GM21786 (cell line): ENCODE data around the gene ADGRB3.

Experiments used
- ATAC-seq: cut with Tn5 transposase; IDR thresholded peaks from one replicate; pipeline ENCODE4 v1.9.1; 2021; ENCODE audit not compliant: unreplicated experiment

Gene ADGRB3

GRCh38 chr6:68697394-68697793, 62.3 kb downstream of the ADGRB3 start:
- no peak for ATAC-seq

- no peak for ATAC-seq
Measured at GRCh38 chr6:68701159-68701558, 66.1 kb downstream of the ADGRB3 start.

- no peak for ATAC-seq
Measured at GRCh38 chr6:68704485-68704884, 69.4 kb downstream of the ADGRB3 start.

GRCh38 chr6:68709091-68709490, 74.0 kb downstream of the ADGRB3 start:
- no peak for ATAC-seq

GRCh38 chr6:68709882-68710281, 74.8 kb downstream of the ADGRB3 start:
- ATAC-seq, result no peak

- no peak for ATAC-seq
Measured at GRCh38 chr6:68710496-68710895, 75.4 kb downstream of the ADGRB3 start.

GRCh38 chr6:68710916-68711315, 75.8 kb downstream of the ADGRB3 start:
- no peak for ATAC-seq

GRCh38 chr6:68711386-68712000, 76.4 kb downstream of the ADGRB3 start:
- ATAC-seq, result no peak

GRCh38 chr6:68716620-68717019, 81.5 kb downstream of the ADGRB3 start:
- no peak for ATAC-seq

- ATAC-seq, result no peak
Measured at GRCh38 chr6:68718385-68719073, 83.4 kb downstream of the ADGRB3 start.

GRCh38 chr6:68719761-68720160, 84.7 kb downstream of the ADGRB3 start:
- ATAC-seq, result no peak

- ATAC-seq, result no peak
Measured at GRCh38 chr6:68722891-68723527, 87.9 kb downstream of the ADGRB3 start.

GRCh38 chr6:68724060-68724459, 89.0 kb downstream of the ADGRB3 start:
- no peak for ATAC-seq

- ATAC-seq, result no peak
Measured at GRCh38 chr6:68726337-68726736, 91.3 kb downstream of the ADGRB3 start.

- ATAC-seq, result no peak
Measured at GRCh38 chr6:68726992-68727391, 91.9 kb downstream of the ADGRB3 start.

- no peak for ATAC-seq
Measured at GRCh38 chr6:68727699-68728098, 92.6 kb downstream of the ADGRB3 start.

GRCh38 chr6:68728159-68728979, 93.3 kb downstream of the ADGRB3 start:
- ATAC-seq, result no peak

- ATAC-seq, result no peak
Measured at GRCh38 chr6:68729377-68729903, 94.4 kb downstream of the ADGRB3 start.

- ATAC-seq, result no peak
Measured at GRCh38 chr6:68730291-68731054, 95.4 kb downstream of the ADGRB3 start.

GRCh38 chr6:68732423-68732822, 97.3 kb downstream of the ADGRB3 start:
- no peak for ATAC-seq

GRCh38 chr6:68735866-68736265, 100.8 kb downstream of the ADGRB3 start:
- ATAC-seq, result no peak
